ENCODE results near the gene SH3BGR. TPM values are rescaled to one million over a fixed set of nuclear protein-coding genes. Genes with fewer than 3 reads are reported as not detected.
A peak's percentile ranks its signal among the peaks of the same experiment; 100 is the strongest.

SH3BGR gene
- total and polyA plus RNA-seq, 2 of the 8 experiments (the other 6 are each of a cell fraction or from before 2014, with no cell fraction given) = 2.1 to 5.9 TPM

- no peak overlapping the region for H4K91ac ChIP-seq (replicated peaks; ENCODE audit: insufficient read length, low read length)
- FAIRE-seq = no peak
- CTCF ChIA-PET (ENCODE audit: partially characterized antibody) = interaction anchor here (0.6 to 5.5 kb wide), 6 partner anchors 8 to 557 kb away, joined by 3 to 54 read pairs (median 4); no protein-coding TSS in a partner anchor
- H3K27me3 ChIP-seq (replicated peaks in 1 of 4; ENCODE audit: control insufficient read depth in 3 of 4, extremely low read depth in 1 of 4, insufficient read depth in 3 of 4, low read length in 3 of 4) = no peaks in the 10 kb centered on the region; a peak in 1 of 7 replicates
- no peak overlapping the region; a peak in 1 of 8 replicates for H3K4me3 ChIP-seq (ENCODE audit: extremely low read depth in 1 of 4, insufficient read depth in 2 of 4, low read depth in 3 of 4, low read length in 4 of 4)
- no peak overlapping the region for H3K18ac ChIP-seq (ENCODE audit: extremely low read depth, low read length)
- H2BK15ac ChIP-seq (ENCODE audit: low read length) = no peak overlapping the region
- no peak overlapping the region for H3K14ac ChIP-seq (ENCODE audit: insufficient read length)
- no peaks in the 10 kb centered on the region for H3K36me3 ChIP-seq (ENCODE audit: control insufficient read depth in 2 of 4, insufficient read depth in 4 of 4, low read length in 3 of 4)
- no peak overlapping the region for H4K5ac ChIP-seq (ENCODE audit: insufficient read length, low read depth, low read length)
- no peak for TF ChIP-seq ASH2L (IDR thresholded peaks at IDR 0.05; ENCODE audit: low read length)
- TF ChIP-seq CHD2 (IDR thresholded peaks at IDR 0.05; ENCODE audit: low read length) = no peak
- TF ChIP-seq CTCF (IDR thresholded peaks at IDR 0.05; ENCODE audit: control extremely low read depth in 1 of 3, insufficient read depth in 1 of 3, low read depth in 1 of 3, low read length in 3 of 3) = no peak
- TF ChIP-seq CBX8 (IDR thresholded peaks at IDR 0.05; ENCODE audit: borderline replicate concordance, low read depth, low read length) = no peak
- no peak for TF ChIP-seq TEAD4 (IDR thresholded peaks at IDR 0.05; ENCODE audit: low read depth, low read length)
- no peak for TF ChIP-seq JUN (IDR thresholded peaks at IDR 0.05; ENCODE audit: low read depth, low read length)
- no peak for TF ChIP-seq BACH1 (IDR thresholded peaks at IDR 0.05; ENCODE audit: low read length)
- no peak for TF ChIP-seq SAP30 (IDR thresholded peaks at IDR 0.05; ENCODE audit: insufficient read depth, insufficient replicate concordance, low read length)
- no peak for TF ChIP-seq GTF2F1 (IDR thresholded peaks at IDR 0.05; ENCODE audit: borderline replicate concordance, low read depth, low read length)
- no peak for TF ChIP-seq PHF8 (conservative IDR thresholded peaks at IDR 0.05; ENCODE audit: low read depth, low read length)
- TF ChIP-seq TBP (IDR thresholded peaks at IDR 0.05; ENCODE audit: low read depth, low read length) = no peak
- H2BK20ac ChIP-seq (ENCODE audit: low read length) = peak overlapping the region; percentile 62; the same call in 1 of the 2 replicates
- H3K27ac ChIP-seq (ENCODE audit: low read depth, low read length) = no peak overlapping the region
- H2BK5ac ChIP-seq (ENCODE audit: low read depth, low read length) = peak overlapping the region; percentile 26
- no peaks in the 10 kb centered on the region; the same call in 1 of the 2 replicates for H3K23me2 ChIP-seq (ENCODE audit: low read depth, low read length)
- H2AFZ ChIP-seq (ENCODE audit: low read length) = no peak overlapping the region
- H4K8ac ChIP-seq (ENCODE audit: extremely low read depth, insufficient read depth, low read length) = no peak overlapping the region
- POLR2A ChIA-PET (ENCODE audit: partially characterized antibody) = interaction anchor here (0.8 to 1.7 kb wide), 5 partner anchors 10 to 247 kb away, joined by 3 to 6 read pairs (median 4); partner anchors contain the start of gene PSMG1
- no peak overlapping the region for H3K56ac ChIP-seq (replicated peaks; ENCODE audit: insufficient read length, low read depth, low read length)
- H2BK120ac ChIP-seq (replicated peaks; ENCODE audit: low read depth, low read length) = no peak overlapping the region
- H2AK5ac ChIP-seq (ENCODE audit: low read depth, low read length) = no peak overlapping the region
- no peak overlapping the region for H2BK12ac ChIP-seq (ENCODE audit: low read depth, low read length)
- H4K20me1 ChIP-seq (replicated peaks in 1 of 2; ENCODE audit: control insufficient read depth in 1 of 2, insufficient read depth in 2 of 2, low read length in 2 of 2) = no peaks in the 10 kb centered on the region
- no peak overlapping the region for H3K23ac ChIP-seq (ENCODE audit: insufficient read length)
- WGBS, 2 experiments (ENCODE audit: extremely low coverage in 1 of 2, insufficient coverage in 1 of 2, insufficient read length in 1 of 2, insufficient replicate concordance in 2 of 2, low coverage in 1 of 2, low lambda C conversion rate in 2 of 2, missing lambda C conversion rate in 1 of 2) = 92% methylated on average over 3 of the region's 3 CpGs; no CpG with 5 or more reads in 1 of the 2 experiments
- H3K4ac ChIP-seq (replicated peaks; ENCODE audit: insufficient read length, low read depth, low read length) = no peak overlapping the region
- no peaks in the 10 kb centered on the region for H3K9me3 ChIP-seq (ENCODE audit: insufficient read depth in 2 of 2, low read depth in 1 of 2, low read length in 1 of 2)
- no peak overlapping the region for H3K4me2 ChIP-seq (ENCODE audit: insufficient read depth in 1 of 2, low read depth in 2 of 2, low read length in 2 of 2)
- no peak overlapping the region for H3K9ac ChIP-seq (replicated peaks in 1 of 4; ENCODE audit: extremely low read depth in 1 of 4, low read depth in 3 of 4, low read length in 3 of 4)
- H3K79me1 ChIP-seq (ENCODE audit: low read depth, low read length) = no peaks in the 10 kb centered on the region
- peaks cover 0 to 10% (median 5%) of the 10 kb centered on the region in 4 experiments; a peak in 4 of 7 replicates for H3K4me1 ChIP-seq (replicated peaks in 1 of 4; ENCODE audit: control insufficient read depth in 3 of 4, insufficient read depth in 4 of 4, low read length in 3 of 4)
- H3K79me2 ChIP-seq (ENCODE audit: control insufficient read depth in 1 of 2, insufficient read depth in 2 of 2, low read length in 2 of 2) = no peaks in the 10 kb centered on the region
- DNase-seq (ENCODE audit: low read depth in 1 of 2, low spot score in 2 of 2) = no peak
Observed at GRCh38 chr21:39430016-39430415, 21.8 kb upstream of the SH3BGR start.
